ENCODE measurements around the gene ANKRD30A.
"Not testable (repeated sequence)": the region's sequence is repeated elsewhere in the genome, so short reads cannot be mapped to it uniquely, and the experiment has no call there.

Gene ANKRD30A

GRCh38 chr10:37269554-37270256 is 144.3 kb downstream of the ANKRD30A start:
- no peak for DNase-seq

GRCh38 chr10:37275216-37275777 is 149.9 kb downstream of the ANKRD30A start:
- DNase-seq: no peak

GRCh38 chr10:37285063-37285462 is 159.7 kb downstream of the ANKRD30A start:
- DNase-seq: no peak

GRCh38 chr10:37289833-37290464 is 164.6 kb downstream of the ANKRD30A start:
- DNase-seq: no peak

- no peak for DNase-seq
Measured at GRCh38 chr10:37301271-37301670, 175.9 kb downstream of the ANKRD30A start.

GRCh38 chr10:37304036-37304435 is 178.6 kb downstream of the ANKRD30A start:
- no peak for DNase-seq

GRCh38 chr10:37314350-37314749 is 189.0 kb downstream of the ANKRD30A start:
- no peak for DNase-seq

- DNase-seq: no peak
Measured at GRCh38 chr10:37314862-37315261, 189.5 kb downstream of the ANKRD30A start.

- no peak for DNase-seq
Measured at GRCh38 chr10:37344413-37344812, 219.0 kb downstream of the ANKRD30A start.

GRCh38 chr10:37379991-37380390 is 254.6 kb downstream of the ANKRD30A start:
- no peak for DNase-seq

GRCh38 chr10:37381271-37381670 is 255.9 kb downstream of the ANKRD30A start:
- DNase-seq: no peak

- no peak for DNase-seq
Measured at GRCh38 chr10:37384923-37385322, 259.5 kb downstream of the ANKRD30A start.

- DNase-seq: no peak
Measured at GRCh38 chr10:37390926-37391325, 265.5 kb downstream of the ANKRD30A start.

- not testable (repeated sequence) for DNase-seq
Measured at GRCh38 chr10:37400774-37401173, 275.4 kb downstream of the ANKRD30A start.

GRCh38 chr10:37401225-37401624 is 275.8 kb downstream of the ANKRD30A start:
- DNase-seq: no peak

GRCh38 chr10:37403776-37404175 is 278.4 kb downstream of the ANKRD30A start:
- no peak for DNase-seq
